ENCODE results near the gene MAGEB1. TPM values are rescaled to one million over a fixed set of nuclear protein-coding genes. Genes with fewer than 3 reads are reported as not detected.

The MAGEB1 gene
- total and polyA plus RNA-seq, 10 donors, result not detected

DNA sequence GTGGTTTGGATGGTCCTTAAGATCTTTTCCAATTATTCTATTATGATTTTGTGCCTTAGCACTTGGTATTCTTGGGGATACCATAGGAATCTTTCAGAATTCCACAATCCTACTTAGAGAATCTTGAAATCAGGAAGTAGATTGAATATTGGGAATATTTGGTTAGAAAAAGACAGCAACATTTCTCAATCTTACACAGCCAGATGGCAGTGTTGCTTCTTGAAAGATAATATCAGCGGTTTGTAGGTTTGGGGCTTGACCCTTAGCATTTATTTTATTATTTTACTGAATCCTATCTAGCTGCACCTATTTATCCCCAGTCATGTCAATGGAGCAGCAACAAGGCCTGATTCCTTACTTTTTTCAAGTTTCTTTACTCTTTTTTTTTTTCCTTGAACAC, 28.6 kb downstream of the MAGEB1 start:
- DNase-seq, result no peak
- intact Hi-C loops (cut with DNase I; ENCODE audit: low total_unique reads), result no loop called here
- H3K27ac ChIP-seq, result no peak overlapping the region
- H3K4me3 ChIP-seq, result no peak overlapping the region
- no peaks in the 10 kb centered on the region for H3K9me3 ChIP-seq
- H3K36me3 ChIP-seq, result no peaks in the 10 kb centered on the region
- no peak for TF ChIP-seq POLR2A (IDR thresholded peaks at IDR 0.05)
- no peak for TF ChIP-seq POLR2AphosphoS5 (IDR thresholded peaks at IDR 0.05)
- no peak for TF ChIP-seq CTCF (IDR thresholded peaks at IDR 0.05 in 8 of 11, conservative IDR thresholded peaks at IDR 0.05 in 3 of 11)
- no peaks in the 10 kb centered on the region for H3K4me1 ChIP-seq
- no peaks in the 10 kb centered on the region for H3K27me3 ChIP-seq (replicated peaks in 1 of 7)
- 14 to 27% (median 19%) methylated on average over 1 of the region's 1 CpG for WGBS, 5 donors

GRCh38 chrX:30278365-30278764, 31.4 kb downstream of the MAGEB1 start:
- Histone ChIP-seq H3K4me1 (no peaks in the 10 kb centered on the region), H3K4me3 (no peak overlapping the region), H3K27ac (no peak overlapping the region), H3K36me3 (no peaks in the 10 kb centered on the region), H3K27me3 (replicated peaks in 1 of 7) (no peaks in the 10 kb centered on the region), H3K9me3 (no peaks in the 10 kb centered on the region)
- intact Hi-C loops (cut with DNase I; ENCODE audit: low total_unique reads), result no loop called here
- 0 to 93% (median 71%) methylated on average over 1 of the region's 1 CpG for WGBS, 5 donors
- DNase-seq, result no peak
- TF ChIP-seq POLR2A (IDR thresholded peaks at IDR 0.05) (no peak), CTCF (IDR thresholded peaks at IDR 0.05 in 8 of 11, conservative IDR thresholded peaks at IDR 0.05 in 3 of 11) (no peak), POLR2AphosphoS5 (IDR thresholded peaks at IDR 0.05) (no peak)

GRCh38 chrX:30280428-30280827, 33.5 kb downstream of the MAGEB1 start:
- no peak overlapping the region for H3K4me3 ChIP-seq
- no peaks in the 10 kb centered on the region for H3K36me3 ChIP-seq
- H3K27ac ChIP-seq, result no peak overlapping the region
- H3K4me1 ChIP-seq, result no peaks in the 10 kb centered on the region
- DNase-seq, result no peak
- no peaks in the 10 kb centered on the region for H3K9me3 ChIP-seq
- intact Hi-C loops (cut with DNase I; ENCODE audit: low total_unique reads), result no loop called here
- H3K27me3 ChIP-seq (replicated peaks in 1 of 7), result no peaks in the 10 kb centered on the region
- no peak for TF ChIP-seq CTCF (IDR thresholded peaks at IDR 0.05 in 8 of 11, conservative IDR thresholded peaks at IDR 0.05 in 3 of 11)
- TF ChIP-seq POLR2A (IDR thresholded peaks at IDR 0.05), result no peak
- no peak for TF ChIP-seq POLR2AphosphoS5 (IDR thresholded peaks at IDR 0.05)
- 62 to 90% (median 82%) methylated on average over 1 of the region's 1 CpG for WGBS, 5 donors

DNA sequence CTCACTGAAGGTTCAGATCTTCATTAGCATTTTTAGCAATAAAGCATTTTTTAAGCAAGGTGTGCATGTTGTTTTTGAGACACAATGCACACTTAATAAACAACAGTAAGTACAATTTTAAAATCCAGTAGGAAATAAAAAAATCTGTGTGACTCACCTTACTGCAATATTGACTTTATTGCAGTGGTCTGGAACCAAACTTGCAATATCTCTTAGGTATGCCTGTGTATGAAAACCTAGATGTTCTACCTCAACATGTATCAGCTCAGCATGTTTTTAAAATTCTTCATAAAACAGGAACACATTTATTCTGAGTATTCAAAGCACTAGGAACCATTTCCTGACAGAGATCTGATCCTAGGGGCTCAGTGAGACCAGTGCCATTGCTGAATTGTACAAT, 35.6 kb downstream of the MAGEB1 start:
- DNase-seq, result no peak
- Histone ChIP-seq H3K9me3 (no peaks in the 10 kb centered on the region), H3K27ac (no peak overlapping the region), H3K4me3 (no peak overlapping the region), H3K36me3 (no peaks in the 10 kb centered on the region), H3K27me3 (replicated peaks in 1 of 7) (no peaks in the 10 kb centered on the region), H3K4me1 (no peaks in the 10 kb centered on the region)
- TF ChIP-seq POLR2A (IDR thresholded peaks at IDR 0.05) (no peak), CTCF (IDR thresholded peaks at IDR 0.05 in 8 of 11, conservative IDR thresholded peaks at IDR 0.05 in 3 of 11) (no peak), POLR2AphosphoS5 (IDR thresholded peaks at IDR 0.05) (no peak)
- intact Hi-C loops (cut with DNase I; ENCODE audit: low total_unique reads), result no loop called here

Data from spleen (tissue), 11 donors.